BJ (cell line): ENCODE measurements around the gene NINL. TPM values are rescaled to one million over a fixed set of nuclear protein-coding genes. Genes with fewer than 3 reads are reported as not detected.
"Not testable (repeated sequence)": the region's sequence is repeated elsewhere in the genome, so short reads cannot be mapped to it uniquely, and the experiment has no call there.

ENCODE experiments used
- CTCF ChIA-PET: fragments of 350-600 bp; formaldehyde crosslinking; extraction: SDS; loops from one replicate; lab custom pipeline; 2021; ENCODE audit warnings: antibody characterized with exemption, inconsistent platforms; lab: Yijun Ruan, JAX
- POLR2A ChIA-PET: fragments of 300-600 bp; sonication (Branson Sonifier 250); formaldehyde crosslinking; extraction: SDS; loops from one replicate; lab custom pipeline; 2021; ENCODE audit warnings: antibody characterized with exemption; lab: Charles Lee
- DNase-seq: peaks from one replicate; pipeline ENCODE4 v3.0.0-alpha.2; 2011; ENCODE audit warnings: low read depth
- H3K27me3 ChIP-seq: 2 replicates; pipeline ENCODE4 v1.6.0; 2011; ENCODE audit warnings: low read length; ENCODE audit not compliant: control insufficient read depth, insufficient read depth
- H3K36me3 ChIP-seq: 2 replicates; pipeline ENCODE4 v1.5.1; 2011; ENCODE audit warnings: low read length; ENCODE audit not compliant: control insufficient read depth, insufficient read depth
- H3K4me3 ChIP-seq: 2 replicates; pipeline ENCODE4 v1.5.1; 2011; ENCODE audit warnings: low read depth, mild to moderate bottlenecking, control low read depth, low read length
- polyA plus RNA-seq: library from polyadenylated mRNA; depleted of rRNA; stranded (reverse); fragments of >200 nt; gene quantifications from 2 replicates; pipeline ENCODE4 v1.2.3, GENCODE V29; 2011
- TF ChIP-seq, protein P1 (sequence below): IDR thresholded peaks from 2 replicates; pipeline ENCODE4 v1.5.1; 2011; ENCODE audit warnings: low read depth, mild to moderate bottlenecking, control low read depth, inconsistent platforms, low read length, moderate library complexity; ENCODE audit not compliant: insufficient read depth

Gene NINL
- polyA plus RNA-seq, 1 experiment = 6.2 TPM

- ChIA-PET CTCF (no interaction called here), POLR2A (no interaction called here)
- TF ChIP-seq, protein P1, sequence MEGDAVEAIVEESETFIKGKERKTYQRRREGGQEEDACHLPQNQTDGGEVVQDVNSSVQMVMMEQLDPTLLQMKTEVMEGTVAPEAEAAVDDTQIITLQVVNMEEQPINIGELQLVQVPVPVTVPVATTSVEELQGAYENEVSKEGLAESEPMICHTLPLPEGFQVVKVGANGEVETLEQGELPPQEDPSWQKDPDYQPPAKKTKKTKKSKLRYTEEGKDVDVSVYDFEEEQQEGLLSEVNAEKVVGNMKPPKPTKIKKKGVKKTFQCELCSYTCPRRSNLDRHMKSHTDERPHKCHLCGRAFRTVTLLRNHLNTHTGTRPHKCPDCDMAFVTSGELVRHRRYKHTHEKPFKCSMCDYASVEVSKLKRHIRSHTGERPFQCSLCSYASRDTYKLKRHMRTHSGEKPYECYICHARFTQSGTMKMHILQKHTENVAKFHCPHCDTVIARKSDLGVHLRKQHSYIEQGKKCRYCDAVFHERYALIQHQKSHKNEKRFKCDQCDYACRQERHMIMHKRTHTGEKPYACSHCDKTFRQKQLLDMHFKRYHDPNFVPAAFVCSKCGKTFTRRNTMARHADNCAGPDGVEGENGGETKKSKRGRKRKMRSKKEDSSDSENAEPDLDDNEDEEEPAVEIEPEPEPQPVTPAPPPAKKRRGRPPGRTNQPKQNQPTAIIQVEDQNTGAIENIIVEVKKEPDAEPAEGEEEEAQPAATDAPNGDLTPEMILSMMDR = no peak
- H3K4me3 ChIP-seq = no peak overlapping the region
- H3K27me3 ChIP-seq = no peaks in the 10 kb centered on the region
- H3K36me3 ChIP-seq = no peaks in the 10 kb centered on the region
- DNase-seq = no peak
Observed at GRCh38 chr20:25586877-25587276, 1.5 kb upstream of the NINL start.

DNA sequence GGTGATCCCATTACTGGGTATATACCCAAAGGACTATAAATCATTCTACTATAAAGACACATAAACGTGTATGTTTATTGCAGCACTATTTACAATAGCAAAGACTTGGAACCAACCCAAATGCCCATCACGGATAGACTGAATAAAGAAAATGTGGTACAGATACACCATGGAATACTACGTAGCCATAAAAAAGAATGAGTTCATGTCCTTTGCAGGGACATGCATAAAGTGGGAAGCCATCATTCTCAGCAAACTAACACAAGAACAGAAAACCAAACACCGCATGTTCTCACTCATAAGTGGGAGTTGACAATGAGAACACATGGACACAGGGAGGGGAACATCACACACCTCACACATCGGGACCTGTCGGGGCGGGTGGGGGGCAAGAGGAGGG, 1.7 kb downstream of the NINL start:
- H3K36me3 ChIP-seq, POLR2A ChIA-PET, DNase-seq, CTCF ChIA-PET, H3K27me3 ChIP-seq, H3K4me3 ChIP-seq: not testable (repeated sequence)

- POLR2A ChIA-PET = no interaction called here
- no peaks in the 10 kb centered on the region for H3K27me3 ChIP-seq
- H3K36me3 ChIP-seq = no peaks in the 10 kb centered on the region
- TF ChIP-seq, protein P1 = no peak
- DNase-seq = no peak
- no peak overlapping the region for H3K4me3 ChIP-seq
- CTCF ChIA-PET = interaction anchor here (0.7 to 1.2 kb wide), 2 partner anchors 33 to 35 kb away, joined by 3 to 4 read pairs; no protein-coding TSS in a partner anchor
Observed at GRCh38 chr20:25580711-25581110, 4.6 kb downstream of the NINL start.

GRCh38 chr20:25579081-25579770, 6.1 kb downstream of the NINL start:
- H3K4me3 ChIP-seq = no peak overlapping the region
- POLR2A ChIA-PET = no interaction called here
- H3K36me3 ChIP-seq = no peaks in the 10 kb centered on the region
- CTCF ChIA-PET = no interaction called here
- no peaks in the 10 kb centered on the region for H3K27me3 ChIP-seq
- TF ChIP-seq, protein P1 = no peak
- no peak for DNase-seq

DNA sequence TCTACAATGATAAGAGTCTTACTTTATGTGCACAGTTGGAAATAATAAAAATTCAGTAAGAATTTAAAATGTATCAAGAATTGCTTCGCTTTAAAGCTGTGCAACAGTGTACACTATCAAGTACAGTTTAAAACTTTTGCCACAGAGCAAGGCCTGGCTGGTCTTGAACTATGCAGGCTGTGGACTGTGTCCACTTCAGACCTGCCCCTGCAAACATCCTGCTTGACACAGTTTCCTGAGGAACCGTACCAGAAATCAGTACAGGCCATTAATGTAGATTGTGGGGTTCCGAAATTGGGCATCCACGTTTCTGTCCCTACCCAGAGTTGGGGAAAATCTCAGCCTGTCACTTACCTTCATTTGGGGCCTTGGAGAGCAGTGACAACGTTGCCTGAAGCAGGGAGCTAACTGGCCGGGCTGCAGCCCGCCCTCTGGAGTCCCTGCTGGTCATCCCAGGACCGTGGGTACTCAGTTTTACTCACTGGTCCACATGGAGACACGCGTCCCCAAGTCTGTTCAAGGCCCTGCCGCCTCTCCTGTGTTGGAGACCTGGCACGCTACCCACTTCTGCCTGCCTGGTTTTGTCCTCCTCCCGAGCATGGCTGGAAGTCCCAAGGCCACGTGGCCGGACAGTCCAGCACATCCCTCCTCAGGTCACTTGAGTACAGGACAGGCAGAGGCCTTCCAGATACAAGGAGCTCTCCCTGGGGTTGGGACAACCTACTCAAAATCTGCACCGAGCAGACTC, 8.4 kb downstream of the NINL start:
- Histone ChIP-seq H3K4me3 (no peak overlapping the region), H3K27me3 (no peaks in the 10 kb centered on the region), H3K36me3 (no peaks in the 10 kb centered on the region)
- ChIA-PET POLR2A (no interaction called here), CTCF (no interaction called here)
- TF ChIP-seq, protein P1 = no peak
- no peak for DNase-seq
